ENCODE measurements around the gene SIN3B.

DNA sequence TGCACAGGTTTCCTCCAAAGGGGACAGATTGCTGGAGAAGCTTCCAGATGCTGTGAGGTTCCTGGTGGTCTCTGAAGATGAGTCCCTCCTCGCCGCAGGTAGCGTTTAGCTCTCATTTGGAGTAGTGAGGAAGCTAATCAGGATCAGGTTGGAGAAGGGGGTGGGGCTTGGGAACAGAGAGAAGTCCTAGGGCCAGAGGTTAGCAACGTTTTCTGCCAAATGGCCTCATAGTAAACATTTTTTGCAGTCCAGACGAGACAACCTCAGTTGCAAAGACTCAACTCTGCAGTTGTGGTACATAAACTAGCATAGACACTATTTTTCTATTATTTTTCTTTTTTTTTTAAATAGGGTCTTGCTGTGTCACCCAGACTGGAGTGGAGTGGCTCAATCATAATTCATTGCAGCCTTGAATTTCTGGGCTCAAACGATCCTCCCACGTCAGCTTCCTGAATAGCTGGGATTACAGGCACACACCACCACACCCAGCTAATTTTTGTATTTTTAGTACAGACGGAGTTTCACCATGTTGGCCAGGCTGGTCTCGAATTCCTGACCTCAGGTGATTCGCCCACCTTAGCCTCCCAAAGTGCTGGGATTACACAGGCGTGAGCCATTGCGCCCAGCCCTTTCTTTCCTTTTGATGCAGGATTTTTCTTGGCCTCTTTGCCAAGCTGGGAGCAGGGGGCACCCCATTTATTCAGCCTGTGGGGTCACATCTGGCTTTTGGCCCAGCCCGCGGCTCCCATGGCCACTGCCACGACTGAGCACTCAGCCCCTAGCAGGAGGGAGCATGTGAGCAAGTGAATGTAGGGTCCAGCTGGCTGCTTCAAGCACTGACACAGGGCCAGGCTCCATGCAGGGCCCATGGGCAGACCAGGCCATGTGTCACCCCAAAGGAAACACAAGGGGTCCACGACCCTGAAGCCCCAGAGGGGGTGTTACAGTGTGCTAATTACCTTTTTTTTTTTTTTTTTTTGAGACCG is 34.4 kb upstream of the SIN3B start:
- TF ChIP-seq, protein P1, sequence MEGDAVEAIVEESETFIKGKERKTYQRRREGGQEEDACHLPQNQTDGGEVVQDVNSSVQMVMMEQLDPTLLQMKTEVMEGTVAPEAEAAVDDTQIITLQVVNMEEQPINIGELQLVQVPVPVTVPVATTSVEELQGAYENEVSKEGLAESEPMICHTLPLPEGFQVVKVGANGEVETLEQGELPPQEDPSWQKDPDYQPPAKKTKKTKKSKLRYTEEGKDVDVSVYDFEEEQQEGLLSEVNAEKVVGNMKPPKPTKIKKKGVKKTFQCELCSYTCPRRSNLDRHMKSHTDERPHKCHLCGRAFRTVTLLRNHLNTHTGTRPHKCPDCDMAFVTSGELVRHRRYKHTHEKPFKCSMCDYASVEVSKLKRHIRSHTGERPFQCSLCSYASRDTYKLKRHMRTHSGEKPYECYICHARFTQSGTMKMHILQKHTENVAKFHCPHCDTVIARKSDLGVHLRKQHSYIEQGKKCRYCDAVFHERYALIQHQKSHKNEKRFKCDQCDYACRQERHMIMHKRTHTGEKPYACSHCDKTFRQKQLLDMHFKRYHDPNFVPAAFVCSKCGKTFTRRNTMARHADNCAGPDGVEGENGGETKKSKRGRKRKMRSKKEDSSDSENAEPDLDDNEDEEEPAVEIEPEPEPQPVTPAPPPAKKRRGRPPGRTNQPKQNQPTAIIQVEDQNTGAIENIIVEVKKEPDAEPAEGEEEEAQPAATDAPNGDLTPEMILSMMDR (conservative IDR thresholded peaks at IDR 0.05; ENCODE audit: low read length) = no peak
- no peak for TF ChIP-seq EZH2phosphoT487 (IDR thresholded peaks at IDR 0.05; ENCODE audit: borderline replicate concordance)

Measured in Loucy (cell line).